ENCODE measurements around the gene PRKG1. TPM values are rescaled to one million over a fixed set of nuclear protein-coding genes. Genes with fewer than 3 reads are reported as not detected.

Gene PRKG1
- total RNA-seq, 1 experiment from 2014 or later, result 10.4 TPM

DNA sequence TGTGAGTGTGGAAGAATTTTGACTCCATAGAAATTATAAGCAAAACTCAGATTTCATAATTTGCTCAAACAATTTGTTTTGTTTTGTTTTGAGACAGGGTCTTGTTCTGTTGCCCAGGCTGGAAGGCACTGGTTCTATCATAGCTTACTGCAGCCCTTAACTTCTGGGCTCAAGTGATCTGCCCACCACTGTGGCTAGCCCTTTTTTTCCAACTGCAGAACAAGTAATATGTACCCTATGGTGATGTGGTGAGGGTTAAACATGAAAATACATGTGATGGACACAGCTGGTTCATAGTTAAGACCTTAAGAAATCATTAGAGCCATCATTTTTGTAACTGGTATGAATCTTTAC lies 594.0 kb downstream of the PRKG1 start:
- H2BK12ac ChIP-seq (ENCODE audit: insufficient read length, low read depth, low read length), result no peak overlapping the region
- Mint-ChIP-seq H3K27ac (no peak overlapping the region), H3K4me1 (peaks cover 0 to 4% of the 10 kb centered on the region in 2 experiments; a peak in 2 of 4 replicates), H3K36me3 (ENCODE audit: insufficient read depth in 1 of 3, low read depth in 3 of 3) (peaks cover 0 to 15% (median 0%) of the 10 kb centered on the region in 3 experiments; a peak in 2 of 7 replicates), H3K4me3 (no peak overlapping the region), H3K27me3 (ENCODE audit: low read depth) (no peaks in the 10 kb centered on the region), H3K9me3 (peaks cover 11 to 12% of the 10 kb centered on the region in 2 experiments; a peak in 4 of 5 replicates)
- TF ChIP-seq, protein P1, sequence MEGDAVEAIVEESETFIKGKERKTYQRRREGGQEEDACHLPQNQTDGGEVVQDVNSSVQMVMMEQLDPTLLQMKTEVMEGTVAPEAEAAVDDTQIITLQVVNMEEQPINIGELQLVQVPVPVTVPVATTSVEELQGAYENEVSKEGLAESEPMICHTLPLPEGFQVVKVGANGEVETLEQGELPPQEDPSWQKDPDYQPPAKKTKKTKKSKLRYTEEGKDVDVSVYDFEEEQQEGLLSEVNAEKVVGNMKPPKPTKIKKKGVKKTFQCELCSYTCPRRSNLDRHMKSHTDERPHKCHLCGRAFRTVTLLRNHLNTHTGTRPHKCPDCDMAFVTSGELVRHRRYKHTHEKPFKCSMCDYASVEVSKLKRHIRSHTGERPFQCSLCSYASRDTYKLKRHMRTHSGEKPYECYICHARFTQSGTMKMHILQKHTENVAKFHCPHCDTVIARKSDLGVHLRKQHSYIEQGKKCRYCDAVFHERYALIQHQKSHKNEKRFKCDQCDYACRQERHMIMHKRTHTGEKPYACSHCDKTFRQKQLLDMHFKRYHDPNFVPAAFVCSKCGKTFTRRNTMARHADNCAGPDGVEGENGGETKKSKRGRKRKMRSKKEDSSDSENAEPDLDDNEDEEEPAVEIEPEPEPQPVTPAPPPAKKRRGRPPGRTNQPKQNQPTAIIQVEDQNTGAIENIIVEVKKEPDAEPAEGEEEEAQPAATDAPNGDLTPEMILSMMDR (conservative IDR thresholded peaks at IDR 0.05), result no peak
- H2BK20ac ChIP-seq (ENCODE audit: low read depth, low read length, poor library complexity, severe bottlenecking), result no peak overlapping the region
- no peak overlapping the region for H3T11ph ChIP-seq (ENCODE audit: low read length)
- H4K20me1 ChIP-seq (ENCODE audit: control insufficient read depth, insufficient read depth, insufficient read length), result no peaks in the 10 kb centered on the region
- no peak overlapping the region for H3K14ac ChIP-seq (ENCODE audit: insufficient read depth, low read length)
- H3K18ac ChIP-seq (ENCODE audit: insufficient read length, low read depth, low read length), result no peak overlapping the region
- H3K23me2 ChIP-seq (ENCODE audit: insufficient read length, low read depth, low read length, poor library complexity, severe bottlenecking), result no peaks in the 10 kb centered on the region
- no peak overlapping the region for H2BK5ac ChIP-seq (ENCODE audit: insufficient read length, low read length)
- H3K9ac ChIP-seq (ENCODE audit: extremely low read depth, insufficient read length, low read length), result no peak overlapping the region
- no peak overlapping the region for H4K91ac ChIP-seq (ENCODE audit: insufficient read length, low read depth, low read length)
- H2AFZ ChIP-seq (ENCODE audit: low read length), result no peak overlapping the region
- no peaks in the 10 kb centered on the region for H3K9me3 ChIP-seq (ENCODE audit: control insufficient read depth, low read depth, low read length)
- no peaks in the 10 kb centered on the region for H3K4me1 ChIP-seq (ENCODE audit: insufficient read depth, low read length)
- H4K5ac ChIP-seq (ENCODE audit: insufficient read length, low read depth, low read length), result no peak overlapping the region
- H3K4me2 ChIP-seq (ENCODE audit: insufficient read depth, insufficient read length, low read length), result no peak overlapping the region
- H3K79me1 ChIP-seq (ENCODE audit: insufficient read depth, low read depth, low read length, poor library complexity, severe bottlenecking), result no peaks in the 10 kb centered on the region
- DNase-seq, result no peak
- H3K23ac ChIP-seq (ENCODE audit: insufficient read length, low read depth, low read length), result no peak overlapping the region
- H2BK120ac ChIP-seq (ENCODE audit: low read depth, low read length, poor library complexity, severe bottlenecking), result no peak overlapping the region
- H4K8ac ChIP-seq (replicated peaks; ENCODE audit: insufficient read length, low read depth, low read length), result no peak overlapping the region
- no peak overlapping the region for H3K56ac ChIP-seq (ENCODE audit: insufficient read length, low read depth, low read length)
- H3K27me3 ChIP-seq (ENCODE audit: insufficient read depth, low read length), result no peaks in the 10 kb centered on the region
- no peak overlapping the region for H2BK15ac ChIP-seq (ENCODE audit: low read depth, low read length)
- no peak overlapping the region for H2AK5ac ChIP-seq (ENCODE audit: insufficient read length, low read length)
- H3K4ac ChIP-seq (ENCODE audit: low read depth, low read length), result no peak overlapping the region
- no peak overlapping the region for H3K27ac ChIP-seq (ENCODE audit: insufficient read length, low read depth, low read length)
- H3K79me2 ChIP-seq (ENCODE audit: insufficient read depth, low read length), result no peaks in the 10 kb centered on the region

Data from H9 (cell line).